SK-N-MC (cell line): ENCODE data around the gene DAAM1.

ENCODE experiments used
- EZH2 ChIP-seq: fragments of 200-600 bp; sonication (generic); IDR thresholded peaks from one replicate; pipeline ENCODE4 v1.6.1; 2017; ENCODE audit warnings: antibody characterized with exemption
- FOXP2 ChIP-seq: optimal IDR thresholded peaks from 2 replicates; pipeline ENCODE3; 2011; ENCODE audit warnings: mild to moderate bottlenecking, moderate library complexity; ENCODE audit not compliant: insufficient read depth; ENCODE audit errors: extremely low read length, control extremely low read depth
- POLR2AphosphoS5 ChIP-seq: IDR thresholded peaks from 2 replicates; pipeline ENCODE4 v1.6.1; 2012; ENCODE audit warnings: mild to moderate bottlenecking, low read depth, low read length, borderline replicate concordance

DNA sequence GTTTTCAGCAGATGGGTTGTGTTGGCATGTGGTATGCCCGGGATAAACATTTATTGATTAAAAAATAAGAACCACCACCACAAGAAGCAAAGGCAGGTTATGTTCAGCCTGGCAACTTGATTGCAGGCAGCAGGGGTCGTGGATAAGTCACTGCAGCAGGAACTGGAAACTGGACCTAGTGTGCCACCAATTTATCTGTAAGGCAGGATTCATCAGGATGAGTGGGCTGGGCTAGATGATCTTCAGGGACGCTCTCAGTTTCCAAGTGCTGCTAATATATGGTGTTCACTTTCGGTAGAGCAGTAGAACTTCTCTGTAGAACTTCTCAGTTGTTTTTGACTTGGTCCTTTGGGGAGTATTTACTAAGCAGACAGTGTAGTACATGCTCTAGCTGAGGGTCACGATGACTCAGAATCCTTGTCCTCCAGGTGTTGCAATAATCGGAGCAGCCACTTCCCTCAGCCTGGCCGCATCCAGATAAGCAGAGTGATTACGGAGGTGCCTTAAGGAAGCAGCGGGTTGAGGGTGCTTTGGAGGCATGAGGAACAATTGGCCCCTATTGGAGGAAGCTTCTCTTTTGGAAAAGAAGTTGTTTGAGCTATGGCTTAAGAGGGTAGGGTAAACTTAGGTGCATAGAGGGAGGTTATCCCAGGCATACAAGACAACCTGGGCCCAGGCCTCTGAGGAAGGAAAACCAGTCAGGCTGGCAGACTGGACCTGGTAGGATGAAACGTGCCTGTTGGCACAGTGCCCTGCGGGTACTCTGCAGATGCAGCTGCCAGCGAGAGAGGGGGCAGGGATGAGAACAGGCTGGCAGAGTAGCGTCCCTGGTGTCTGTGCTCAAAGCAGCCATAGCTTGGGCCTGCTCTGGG is 172.7 kb downstream of the DAAM1 start:
- TF ChIP-seq POLR2AphosphoS5 (no peak), FOXP2 (no peak), EZH2 (no peak)
